Ishikawa (cell line): ENCODE data around the gene RXFP3.

ENCODE experiments used
- EGR1 ChIP-seq: IDR thresholded peaks from 2 replicates; pipeline ENCODE4 v1.6.1; 2012
- MAX ChIP-seq: IDR thresholded peaks from 2 replicates; pipeline ENCODE4 v1.6.1; 2012
- REST ChIP-seq: IDR thresholded peaks from 2 replicates; pipeline ENCODE4 v1.6.1; 2012; ENCODE audit warnings: low read depth, mild to moderate bottlenecking
- YY1 ChIP-seq: IDR thresholded peaks from 2 replicates; pipeline ENCODE4 v1.6.1; 2012; ENCODE audit warnings: low read depth

GRCh38 chr5:33925278-33925677 is 10.9 kb upstream of the RXFP3 start:
- TF ChIP-seq MAX (no peak), REST (no peak), EGR1 (no peak), YY1 (no peak)
